IMR-90 (cell line): ENCODE data around the gene ZFPM1. TPM values are rescaled to one million over a fixed set of nuclear protein-coding genes. Genes with fewer than 3 reads are reported as not detected.

Experiments used
- ATAC-seq: fragments of 200-7000 bp; cut with Tn5 transposase; 2 replicates; pipeline ENCODE4 v1.9.1; 2020; ENCODE audit warnings: low read depth, mild to moderate bottlenecking, moderate library complexity
- BruUV-seq: library from RNA; stranded (reverse); fragments of 400-500 nt; replicated peaks from 2 replicates; lab custom pipeline; 2021; lab: Mats Ljungman, UMichigan
- CTCF ChIA-PET: fragments of 300-600 bp; formaldehyde crosslinking; extraction: SDS; loops from one replicate; lab custom pipeline; 2021; ENCODE audit warnings: antibody characterized with exemption; lab: Yijun Ruan, JAX
- POLR2A ChIA-PET: fragments of 300-600 bp; sonication (Branson Sonifier 250); formaldehyde crosslinking; loops from one replicate; lab custom pipeline; 2022; ENCODE audit warnings: antibody characterized with exemption; ENCODE audit not compliant: unreplicated experiment; lab: Charles Lee
- DNase-seq: peaks from one replicate; pipeline ENCODE4 v3.0.0; 2013
- H2AFZ ChIP-seq: replicated peaks from 2 replicates; pipeline ENCODE3; 2013; ENCODE audit warnings: low read length, mild to moderate bottlenecking; ENCODE audit not compliant: poor library complexity
- H2AK5ac ChIP-seq: 2 replicates; pipeline ENCODE4 v1.6.1; 2013; ENCODE audit warnings: low read depth, low read length, inconsistent platforms
- H2AK9ac ChIP-seq: replicated peaks from 2 replicates; pipeline ENCODE3; 2013; ENCODE audit warnings: mild to moderate bottlenecking, low read depth, low read length, moderate library complexity; ENCODE audit not compliant: poor library complexity
- H2BK120ac ChIP-seq: 2 replicates; pipeline ENCODE4 v1.6.1; 2013; ENCODE audit warnings: low read depth, low read length, inconsistent platforms
- H2BK15ac ChIP-seq: 3 replicates; pipeline ENCODE4 v1.6.1; 2013; ENCODE audit warnings: low read depth, low read length, inconsistent platforms
- H2BK20ac ChIP-seq: 2 replicates; pipeline ENCODE4 v1.6.1; 2013; ENCODE audit warnings: low read depth, mild to moderate bottlenecking, inconsistent platforms, low read length, moderate library complexity
- H2BK5ac ChIP-seq: 2 replicates; pipeline ENCODE4 v1.6.1; 2013; ENCODE audit warnings: mild to moderate bottlenecking, low read depth, low read length, inconsistent platforms; ENCODE audit not compliant: poor library complexity, severe bottlenecking
- H3K14ac ChIP-seq: replicated peaks from 2 replicates; pipeline ENCODE4 v1.6.1; 2013; ENCODE audit warnings: low read depth, low read length, inconsistent platforms
- H3K18ac ChIP-seq: 2 replicates; pipeline ENCODE4 v1.6.1; 2013; ENCODE audit warnings: low read depth, low read length, control low read depth
- H3K23ac ChIP-seq: 2 replicates; pipeline ENCODE4 v1.6.1; 2013; ENCODE audit warnings: low read depth, low read length, inconsistent platforms
- H3K27ac ChIP-seq: 2 replicates; pipeline ENCODE4 v1.5.1; 2013; ENCODE audit warnings: mild to moderate bottlenecking, control low read depth, low read length; ENCODE audit not compliant: insufficient read depth
- H3K27me3 ChIP-seq: 2 replicates; pipeline ENCODE4 v1.6.1; 2013; ENCODE audit warnings: low read length; ENCODE audit not compliant: control insufficient read depth, insufficient read depth
- H3K36me3 ChIP-seq: 2 replicates; pipeline ENCODE4 v1.6.1; 2013; ENCODE audit warnings: low read length, mixed read lengths; ENCODE audit not compliant: control insufficient read depth, insufficient read depth
- H3K4ac ChIP-seq: 2 replicates; pipeline ENCODE4 v1.6.1; 2013; ENCODE audit warnings: low read depth, low read length, inconsistent platforms
- H3K4me1 ChIP-seq: 2 replicates; pipeline ENCODE4 v1.6.1; 2013; ENCODE audit warnings: low read length, mixed read lengths; ENCODE audit not compliant: control insufficient read depth, insufficient read depth
- H3K4me2 ChIP-seq: 2 replicates; pipeline ENCODE4 v1.6.1; 2013; ENCODE audit warnings: low read depth, mild to moderate bottlenecking, control low read depth, low read length, moderate library complexity
- H3K4me3 ChIP-seq: 2 replicates; pipeline ENCODE4 v1.5.1; 2013; ENCODE audit warnings: low read depth, mild to moderate bottlenecking, control low read depth, low read length, moderate library complexity; ENCODE audit not compliant: insufficient read depth
- H3K56ac ChIP-seq: 2 replicates; pipeline ENCODE4 v1.6.1; 2013; ENCODE audit warnings: low read length, inconsistent platforms; ENCODE audit not compliant: insufficient read depth; ENCODE audit errors: extremely low read depth
- H3K79me1 ChIP-seq, 2 experiments: 2 replicates each; pipeline ENCODE4 v1.6.1; 2013; ENCODE audit warnings: low read length in 2 of 2, inconsistent platforms in 1 of 2, low read depth in 1 of 2
- H3K9ac ChIP-seq: 2 replicates; pipeline ENCODE4 v1.6.1; 2013; ENCODE audit warnings: low read depth, low read length, control low read depth
- H3K9me1 ChIP-seq: 2 replicates; pipeline ENCODE4 v1.6.1; 2013; ENCODE audit warnings: low read length, inconsistent platforms; ENCODE audit not compliant: insufficient read depth
- H3K9me3 ChIP-seq: 2 replicates; pipeline ENCODE4 v1.6.1; 2013; ENCODE audit warnings: low read length; ENCODE audit not compliant: control insufficient read depth, insufficient read depth
- H4K20me1 ChIP-seq: 2 replicates; pipeline ENCODE4 v1.6.1; 2013; ENCODE audit warnings: low read length, inconsistent platforms; ENCODE audit not compliant: insufficient read depth
- H4K5ac ChIP-seq: 2 replicates; pipeline ENCODE4 v1.6.1; 2013; ENCODE audit warnings: mild to moderate bottlenecking, low read depth, low read length, control low read depth
- H4K8ac ChIP-seq, 2 experiments: 2 replicates each; pipeline ENCODE4 v1.6.1; 2013; ENCODE audit warnings: low read depth in 2 of 2, low read length in 2 of 2, control low read depth in 1 of 2, inconsistent platforms in 1 of 2
- H4K91ac ChIP-seq: 2 replicates; pipeline ENCODE4 v1.6.1; 2013; ENCODE audit warnings: low read depth, low read length, inconsistent platforms; ENCODE audit not compliant: insufficient read depth
- BHLHE40 ChIP-seq: fragments of 150-350 bp; IDR thresholded peaks from 2 replicates; pipeline ENCODE4 v1.6.1; 2016; ENCODE audit warnings: mild to moderate bottlenecking, low read depth, low read length
- CEBPB ChIP-seq: IDR thresholded peaks from 2 replicates; pipeline ENCODE4 v1.6.1; 2012; ENCODE audit warnings: low read depth, low read length, improper control_type of control experiment
- CHD1 ChIP-seq: IDR thresholded peaks from 2 replicates; pipeline ENCODE4 v1.6.1; 2012; ENCODE audit warnings: low read depth, low read length, improper control_type of control experiment
- CTCF ChIP-seq: conservative IDR thresholded peaks from 2 replicates; pipeline ENCODE4 v1.5.1; 2012; ENCODE audit warnings: mild to moderate bottlenecking, low read depth, low read length, improper control_type of control experiment
- ELK1 ChIP-seq: fragments of 150-350 bp; IDR thresholded peaks from 2 replicates; pipeline ENCODE4 v1.6.1; 2016; ENCODE audit warnings: low read depth, mild to moderate bottlenecking, low read length, moderate library complexity, borderline replicate concordance
- FOS ChIP-seq: fragments of 150-350 bp; IDR thresholded peaks from 2 replicates; pipeline ENCODE4 v1.6.1; 2016; ENCODE audit warnings: low read depth, low read length
- MAFK ChIP-seq: IDR thresholded peaks from 2 replicates; pipeline ENCODE4 v1.6.1; 2012; ENCODE audit warnings: low read depth, low read length, improper control_type of control experiment
- RCOR1 ChIP-seq: IDR thresholded peaks from 2 replicates; pipeline ENCODE4 v1.6.1; 2012; ENCODE audit warnings: mild to moderate bottlenecking, low read length, improper control_type of control experiment; ENCODE audit not compliant: insufficient replicate concordance
- SMC3 ChIP-seq: fragments of 150-350 bp; IDR thresholded peaks from 2 replicates; pipeline ENCODE4 v1.6.1; 2016; ENCODE audit warnings: low read depth, mild to moderate bottlenecking, antibody characterized with exemption, low read length, moderate library complexity
- USF2 ChIP-seq: fragments of 150-350 bp; IDR thresholded peaks from 2 replicates; pipeline ENCODE4 v1.6.1; 2017; ENCODE audit warnings: mild to moderate bottlenecking, antibody characterized with exemption, low read length, low read depth
- WGBS, 2 experiments: methylation state at CpG; one replicate each; pipeline versions ENCODE4 v1.1.5 to v1.1.7; 2013; ENCODE audit warnings: missing lambda C conversion rate in 2 of 2; ENCODE audit not compliant: insufficient read length in 1 of 2; ENCODE audit errors: extremely low coverage in 2 of 2; 5-methylcytosine and 5-hydroxymethylcytosine counted together
- dilution Hi-C: fragments of 300-500 bp; cut with HindIII; formaldehyde crosslinking; loops from one replicate; pipeline ENCODE4 v1.14.3; 2018; ENCODE audit warnings: low sequenced_read_pairs; ENCODE audit not compliant: unreplicated experiment
- in situ Hi-C: fragments of 300-500 bp; cut with MboI; formaldehyde crosslinking; loops from 3 replicates; pipeline ENCODE4 v1.14.3; 2019; ENCODE audit warnings: low sequenced_read_pairs, inconsistent platforms, mixed read lengths
- intact Hi-C: fragments of 100-400 bp; cut with micrococcal nuclease; formaldehyde crosslinking; loops from 2 replicates; pipeline ENCODE4 v1.10.0; 2022
- polyA plus RNA-seq, 3 experiments: library from polyadenylated mRNA; depleted of rRNA; stranded (reverse); fragments of >200 nt; gene quantifications; 2 replicates each; pipeline ENCODE4 v1.2.3, GENCODE V29; 2012; ENCODE audit warnings: low replicate concordance in 1 of 3
- total RNA-seq: library from RNA; depleted of rRNA; stranded (reverse); fragments of >200 nt; gene quantifications from 2 replicates; pipeline ENCODE4 v1.2.3, GENCODE V29; 2012

The ZFPM1 gene
- total and polyA plus RNA-seq, 2 of the 4 experiments (the other 2 are of a cell fraction): 0.36 to 1.1 TPM

- no peak overlapping the region for H2BK120ac ChIP-seq
- no peak overlapping the region for H3K4me3 ChIP-seq
- H3K4ac ChIP-seq: no peak overlapping the region
- H2BK20ac ChIP-seq: no peak overlapping the region
- no peak overlapping the region for H3K4me2 ChIP-seq
- dilution Hi-C loops: no loop called here
- H3K9me1 ChIP-seq: 0 out of 2 replicates have a peak, but pooled peaks cover 2% of the 10 kb centered on the region
- no peak overlapping the region for H4K91ac ChIP-seq
- intact Hi-C loops: no loop called here
- H4K8ac ChIP-seq: no peak overlapping the region
- peaks cover 0 to 25% of the 10 kb centered on the region in 2 experiments; a peak in 2 of 4 replicates for H3K79me1 ChIP-seq
- H3K27me3 ChIP-seq: no peaks in the 10 kb centered on the region
- BruUV-seq: no TSS peak
- H3K36me3 ChIP-seq: no peaks in the 10 kb centered on the region
- ChIA-PET CTCF (no interaction called here), POLR2A (no interaction called here)
- no peak overlapping the region for H3K9ac ChIP-seq
- H4K5ac ChIP-seq: no peak overlapping the region
- peaks cover 7% of the 10 kb centered on the region for H3K4me1 ChIP-seq
- in situ Hi-C loops: no loop called here
- peaks cover 18% of the 10 kb centered on the region for H4K20me1 ChIP-seq
- WGBS, 2 experiments: 96% methylated on average over 4 of the region's 17 CpGs; no CpG with 5 or more reads in 1 of the 2 experiments
- H3K27ac ChIP-seq: no peak overlapping the region
- H3K56ac ChIP-seq: no peak overlapping the region
- no peak overlapping the region for H2AFZ ChIP-seq
- no peaks in the 10 kb centered on the region for H3K9me3 ChIP-seq
- no peak overlapping the region for H2AK5ac ChIP-seq
- DNase-seq (no peak), ATAC-seq (no peak)
- no peak overlapping the region for H3K23ac ChIP-seq
- no peak overlapping the region for H3K14ac ChIP-seq
- H2BK15ac ChIP-seq: no peak overlapping the region
- no peak for TF ChIP-seq MAFK
- TF ChIP-seq BHLHE40: no peak
- no peak for TF ChIP-seq FOS
- TF ChIP-seq RCOR1: no peak
- no peak for TF ChIP-seq USF2
- TF ChIP-seq CTCF: no peak
- no peak for TF ChIP-seq CHD1
- TF ChIP-seq CEBPB: no peak
- TF ChIP-seq SMC3: no peak
- no peak for TF ChIP-seq ELK1
- H2AK9ac ChIP-seq: no peak overlapping the region
- no peak overlapping the region for H2BK5ac ChIP-seq
- H3K18ac ChIP-seq: no peak overlapping the region
These were observed 18.0 kb downstream of the ZFPM1 start for GRCh38 chr16:88471115-88471514.
